ENCODE data around the gene VKORC1.

GRCh38 chr16:31105677-31106213, 11.1 kb upstream of the VKORC1 start:
- TF ChIP-seq POLR2AphosphoS5 (IDR thresholded peaks at IDR 0.05; ENCODE audit: borderline replicate concordance, low read depth, low read length) (no peak), FOXP2 (optimal IDR thresholded peaks at IDR 0.05; ENCODE audit: control extremely low read depth, extremely low read length, insufficient read depth) (no peak), EZH2 (IDR thresholded peaks at IDR 0.05) (no peak)

Data from SK-N-MC (cell line).